ENCODE data around the gene CRISP1.

DNA sequence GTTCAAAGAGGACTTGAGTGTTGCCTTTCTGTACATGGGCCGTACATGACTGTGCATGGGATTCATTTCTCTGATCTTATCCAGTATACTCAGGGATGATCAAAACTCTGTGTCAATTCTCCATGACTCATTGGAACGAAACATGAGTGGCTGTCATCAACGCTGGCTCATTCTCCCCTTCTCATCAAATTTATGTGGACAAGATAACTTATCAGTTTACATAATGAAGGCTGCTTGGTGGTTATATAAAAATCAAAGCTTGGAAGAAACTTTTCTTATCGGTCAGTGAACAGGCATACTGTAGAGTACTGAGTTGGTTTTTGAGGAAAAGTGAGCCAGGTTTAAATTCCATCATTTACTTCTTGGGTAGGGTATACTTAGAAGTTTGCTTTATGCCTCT, 24.9 kb downstream of the CRISP1 start:
- no peak for TF ChIP-seq POLR2A (IDR thresholded peaks at IDR 0.05)
- TF ChIP-seq, protein P1, sequence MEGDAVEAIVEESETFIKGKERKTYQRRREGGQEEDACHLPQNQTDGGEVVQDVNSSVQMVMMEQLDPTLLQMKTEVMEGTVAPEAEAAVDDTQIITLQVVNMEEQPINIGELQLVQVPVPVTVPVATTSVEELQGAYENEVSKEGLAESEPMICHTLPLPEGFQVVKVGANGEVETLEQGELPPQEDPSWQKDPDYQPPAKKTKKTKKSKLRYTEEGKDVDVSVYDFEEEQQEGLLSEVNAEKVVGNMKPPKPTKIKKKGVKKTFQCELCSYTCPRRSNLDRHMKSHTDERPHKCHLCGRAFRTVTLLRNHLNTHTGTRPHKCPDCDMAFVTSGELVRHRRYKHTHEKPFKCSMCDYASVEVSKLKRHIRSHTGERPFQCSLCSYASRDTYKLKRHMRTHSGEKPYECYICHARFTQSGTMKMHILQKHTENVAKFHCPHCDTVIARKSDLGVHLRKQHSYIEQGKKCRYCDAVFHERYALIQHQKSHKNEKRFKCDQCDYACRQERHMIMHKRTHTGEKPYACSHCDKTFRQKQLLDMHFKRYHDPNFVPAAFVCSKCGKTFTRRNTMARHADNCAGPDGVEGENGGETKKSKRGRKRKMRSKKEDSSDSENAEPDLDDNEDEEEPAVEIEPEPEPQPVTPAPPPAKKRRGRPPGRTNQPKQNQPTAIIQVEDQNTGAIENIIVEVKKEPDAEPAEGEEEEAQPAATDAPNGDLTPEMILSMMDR (IDR thresholded peaks at IDR 0.05 in 4 of 5, conservative IDR thresholded peaks at IDR 0.05 in 1 of 5), result no peak

All from gastrocnemius medialis (tissue), 4 donors.